SU-DHL-6 (cell line): ENCODE measurements around the gene RFX4.

Experiments
- CTCF ChIP-seq: fragments of 200-600 bp; sonication (generic); IDR thresholded peaks from one replicate; pipeline ENCODE4 v1.5.1; 2017; ENCODE audit warnings: antibody characterized with exemption, mild to moderate bottlenecking, low read length, moderate library complexity; ENCODE audit not compliant: insufficient read depth, poor library complexity, severe bottlenecking
- EZH2phosphoT487 ChIP-seq: fragments of 200-600 bp; sonication (generic), shearing (Covaris generic); conservative IDR thresholded peaks from 2 replicates; pipeline ENCODE4 v1.6.1; 2018; ENCODE audit warnings: mild to moderate bottlenecking, antibody characterized with exemption, low read length, moderate library complexity, mixed read lengths

DNA sequence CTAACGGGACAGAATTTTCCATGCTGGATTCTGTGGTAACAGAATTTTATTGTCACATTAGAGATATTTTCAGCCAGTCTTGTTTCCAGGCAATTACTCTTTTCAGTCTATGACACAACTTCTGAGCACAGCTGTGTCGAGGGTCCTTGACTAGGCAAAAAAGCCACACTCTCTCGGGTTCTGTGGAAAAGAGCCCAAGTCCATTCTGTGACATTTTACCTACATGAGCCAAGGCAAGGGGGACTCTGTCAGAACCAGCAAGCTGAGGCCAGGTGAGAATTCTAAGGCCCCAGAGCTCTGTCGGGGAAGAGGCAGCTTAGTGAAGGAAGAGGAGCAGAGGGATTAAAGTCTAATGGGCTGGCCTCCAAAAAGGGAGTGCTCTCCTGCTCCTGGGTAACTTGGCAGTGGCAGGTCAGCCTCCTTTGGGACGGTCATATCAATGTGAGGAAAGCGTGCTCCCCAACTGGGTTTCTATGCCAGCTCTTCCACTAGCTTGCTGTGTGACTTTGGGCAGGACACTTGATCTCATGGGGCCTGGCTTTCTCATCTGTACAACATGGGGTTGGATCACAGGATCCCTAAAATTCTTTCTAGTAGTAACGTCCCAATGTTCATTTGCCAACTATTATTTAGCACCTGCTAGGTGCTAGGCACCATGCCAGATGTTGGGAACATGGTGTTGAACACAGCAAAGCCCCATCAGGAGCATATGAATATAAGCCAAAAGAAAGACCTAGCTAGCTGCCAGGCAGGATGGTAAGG, 175.7 kb downstream of the RFX4 start:
- TF ChIP-seq CTCF (no peak), EZH2phosphoT487 (no peak)
